HG03045 (cell line): ENCODE results near the gene LTBP4.
"Not testable (repeated sequence)": the region's sequence is repeated elsewhere in the genome, so short reads cannot be mapped to it uniquely, and the experiment has no call there.

Experiments
- ATAC-seq: cut with Tn5 transposase; IDR thresholded peaks from one replicate; pipeline ENCODE4 v1.9.1; 2021; ENCODE audit warnings: mild to moderate bottlenecking, moderate library complexity; ENCODE audit not compliant: unreplicated experiment

LTBP4 gene

DNA sequence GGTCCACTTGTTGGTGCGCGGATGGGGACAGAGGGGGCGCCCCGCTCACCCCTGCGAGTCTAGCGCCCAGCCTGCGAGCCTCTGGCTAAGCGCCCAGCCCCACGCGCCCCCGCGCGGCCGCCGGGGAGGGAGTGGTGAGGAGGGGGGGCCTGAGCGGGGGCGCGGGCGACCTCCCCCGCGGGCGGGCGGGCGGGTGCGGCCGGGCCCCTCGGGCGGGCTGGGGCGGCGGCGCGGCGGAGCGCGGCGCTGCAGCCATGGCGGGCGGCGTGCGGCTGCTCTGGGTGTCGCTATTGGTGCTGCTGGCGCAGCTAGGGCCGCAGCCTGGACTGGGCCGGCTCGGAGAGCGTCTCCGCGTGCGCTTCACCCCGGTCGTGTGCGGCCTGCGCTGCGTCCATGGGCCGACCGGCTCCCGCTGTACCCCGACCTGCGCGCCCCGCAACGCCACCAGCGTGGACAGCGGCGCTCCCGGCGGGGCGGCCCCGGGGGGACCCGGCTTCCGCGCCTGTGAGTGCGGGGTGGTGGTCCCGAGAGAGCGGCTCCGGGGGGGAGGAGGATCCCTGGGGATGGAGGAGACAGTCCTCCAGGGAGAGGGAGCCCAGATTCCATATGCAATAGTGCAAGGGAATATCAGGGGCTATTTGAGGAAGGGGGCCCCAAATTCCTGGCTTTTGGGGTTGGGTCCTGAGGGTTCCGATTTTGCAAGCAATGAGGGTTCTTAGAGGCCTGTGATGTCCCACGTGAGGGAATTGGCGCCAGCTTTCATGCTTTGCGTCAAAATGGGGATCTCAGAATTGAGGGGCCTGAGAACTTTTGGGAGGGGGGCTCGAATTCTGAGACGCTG lies at the start of gene LTBP4:
Gene LTBP4 (plus strand): TSS at position 236 of the 841 bp plus-strand sequence. CDS start 19 bp downstream, at position 255.
- ATAC-seq: no peak

DNA sequence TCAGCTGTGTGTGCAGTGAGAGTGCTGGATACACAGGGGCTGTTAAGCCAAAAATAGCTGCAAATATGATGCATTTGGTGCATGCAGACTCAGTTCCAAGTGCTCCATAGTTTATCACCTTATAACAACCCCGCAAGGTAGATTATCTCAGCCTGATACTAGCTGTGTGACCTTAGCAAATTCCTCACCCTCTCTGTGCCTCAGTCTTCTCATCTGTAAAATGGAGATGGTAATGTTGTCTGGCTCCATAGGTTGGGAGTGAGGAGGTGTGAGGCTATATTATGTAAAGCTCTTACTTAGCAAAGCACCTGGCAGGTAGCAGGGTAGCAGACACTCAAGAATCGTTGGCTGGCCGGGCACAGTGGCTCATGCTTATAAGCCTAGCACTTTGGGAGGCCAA lies 48.3 kb upstream of the LTBP4 start:
- ATAC-seq: no peak

DNA sequence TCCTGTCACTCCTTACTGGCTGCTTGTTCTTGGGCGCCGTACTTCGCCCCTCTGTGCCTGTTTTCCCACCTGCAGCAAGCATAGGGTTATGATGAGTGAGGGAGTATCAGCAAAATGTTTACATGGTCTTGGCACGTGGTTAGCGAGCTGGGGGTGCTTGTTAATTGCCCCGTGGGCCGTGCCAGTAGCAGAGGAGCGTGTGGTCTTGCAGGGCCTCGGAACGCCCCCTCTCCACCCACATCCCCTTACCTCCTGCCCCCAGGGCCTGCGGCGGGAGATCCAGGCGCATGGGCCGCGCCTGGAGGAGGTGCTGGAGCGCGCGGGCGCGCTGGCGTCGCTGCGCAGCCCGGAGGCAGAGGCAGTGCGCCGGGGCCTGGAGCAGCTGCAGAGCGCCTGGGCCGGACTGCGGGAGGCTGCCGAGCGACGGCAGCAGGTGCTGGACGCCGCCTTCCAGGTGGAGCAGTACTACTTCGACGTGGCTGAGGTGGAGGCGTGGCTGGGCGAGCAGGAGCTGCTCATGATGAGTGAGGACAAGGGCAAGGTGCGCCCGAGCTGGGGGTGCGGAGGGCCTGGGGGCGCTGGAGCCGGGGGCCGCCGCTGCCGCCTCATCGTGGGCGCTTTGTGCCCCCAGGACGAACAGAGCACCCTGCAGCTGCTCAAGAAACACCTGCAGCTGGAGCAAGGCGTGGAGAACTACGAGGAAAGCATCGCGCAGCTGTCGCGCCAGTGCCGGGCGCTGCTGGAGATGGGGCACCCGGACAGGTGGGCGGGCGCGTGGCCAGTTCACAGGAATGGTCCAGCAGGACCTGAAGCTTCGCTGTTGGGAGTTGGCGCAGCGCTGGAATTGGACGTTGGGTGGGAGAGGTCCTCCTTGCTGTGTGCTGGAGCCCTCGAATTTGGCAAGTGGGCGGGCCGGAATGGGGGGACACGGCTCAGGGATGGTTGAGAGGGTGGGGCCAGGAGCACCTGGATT lies 47.0 kb upstream of the LTBP4 start:
- ATAC-seq: no peak

DNA sequence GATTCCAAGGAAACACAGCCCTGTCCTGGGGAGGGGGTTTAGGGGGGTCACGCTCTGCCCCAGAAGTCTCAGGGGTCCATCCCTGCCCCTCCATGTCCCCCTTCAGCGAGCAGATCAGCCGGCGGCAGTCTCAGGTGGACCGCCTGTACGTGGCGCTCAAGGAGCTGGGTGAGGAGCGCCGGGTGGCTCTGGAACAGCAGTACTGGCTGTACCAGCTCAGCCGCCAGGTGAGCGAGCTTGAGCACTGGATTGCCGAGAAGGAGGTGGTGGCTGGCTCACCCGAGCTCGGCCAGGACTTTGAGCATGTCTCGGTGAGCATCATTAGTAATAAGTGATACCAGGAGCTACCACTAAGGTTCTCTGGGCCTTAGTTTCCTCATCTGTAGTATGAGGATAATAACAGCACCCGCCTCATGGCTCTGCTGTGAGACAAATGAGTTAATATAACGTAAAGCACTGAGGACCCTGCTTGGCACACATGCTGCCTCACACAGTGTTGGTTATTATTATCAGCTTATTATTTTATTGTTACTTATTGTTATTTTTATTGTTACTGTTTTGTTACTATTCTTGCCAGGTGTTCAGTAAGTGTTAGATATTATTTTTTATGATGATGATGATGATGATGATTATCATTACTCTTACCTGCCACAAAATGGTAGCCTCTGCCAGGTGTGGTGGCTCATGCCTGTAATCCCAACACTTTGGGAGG lies 45.0 kb upstream of the LTBP4 start:
- no peak for ATAC-seq

GRCh38 chr19:40556953-40557530 lies 44.1 kb upstream of the LTBP4 start:
- no peak for ATAC-seq

GRCh38 chr19:40559394-40559793 lies 41.8 kb upstream of the LTBP4 start:
- no peak for ATAC-seq

DNA sequence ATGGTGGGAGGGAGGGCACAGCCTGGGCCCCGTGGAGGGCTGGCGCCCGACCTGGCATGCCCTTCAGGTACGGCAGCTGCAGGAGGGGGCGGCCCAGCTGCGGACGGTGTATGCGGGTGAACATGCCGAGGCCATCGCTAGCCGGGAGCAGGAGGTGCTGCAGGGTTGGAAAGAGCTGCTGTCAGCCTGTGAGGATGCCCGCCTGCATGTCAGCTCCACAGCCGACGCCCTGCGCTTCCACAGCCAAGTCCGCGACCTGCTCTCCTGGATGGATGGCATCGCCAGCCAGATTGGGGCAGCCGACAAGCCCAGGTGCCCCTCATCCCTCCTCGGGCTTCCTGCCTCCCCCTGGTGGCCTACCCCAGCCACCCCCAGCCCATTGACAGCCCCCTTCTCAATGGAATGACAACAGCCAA lies 41.1 kb upstream of the LTBP4 start:
- no peak for ATAC-seq

GRCh38 chr19:40561947-40562346 lies 39.2 kb upstream of the LTBP4 start:
- ATAC-seq: no peak

- not testable (repeated sequence) for ATAC-seq
Observed at GRCh38 chr19:40564535-40564934, 36.6 kb upstream of the LTBP4 start.

DNA sequence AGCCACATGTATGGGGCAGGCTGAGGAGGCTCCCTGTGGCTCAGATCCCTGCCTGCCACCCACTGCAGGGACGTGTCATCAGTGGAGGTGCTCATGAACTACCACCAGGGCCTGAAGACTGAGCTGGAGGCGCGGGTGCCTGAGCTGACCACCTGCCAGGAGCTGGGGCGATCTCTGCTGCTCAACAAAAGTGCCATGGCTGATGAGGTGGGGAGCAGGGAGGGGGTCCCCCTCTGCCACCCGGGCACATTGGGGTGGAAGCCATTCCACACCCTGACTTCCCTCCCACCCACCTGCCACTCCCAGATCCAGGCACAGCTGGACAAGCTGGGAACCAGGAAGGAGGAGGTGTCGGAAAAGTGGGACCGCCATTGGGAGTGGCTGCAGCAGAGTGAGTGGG lies 35.8 kb upstream of the LTBP4 start:
- ATAC-seq: no peak

- no peak for ATAC-seq
Observed at GRCh38 chr19:40565910-40566495, 35.2 kb upstream of the LTBP4 start.

GRCh38 chr19:40567040-40567749 lies 34.0 kb upstream of the LTBP4 start:
- no peak for ATAC-seq

GRCh38 chr19:40567750-40568494 lies 33.2 kb upstream of the LTBP4 start:
- ATAC-seq: no peak

GRCh38 chr19:40570313-40571004 lies 30.7 kb upstream of the LTBP4 start:
- peak; percentile 78 for ATAC-seq

DNA sequence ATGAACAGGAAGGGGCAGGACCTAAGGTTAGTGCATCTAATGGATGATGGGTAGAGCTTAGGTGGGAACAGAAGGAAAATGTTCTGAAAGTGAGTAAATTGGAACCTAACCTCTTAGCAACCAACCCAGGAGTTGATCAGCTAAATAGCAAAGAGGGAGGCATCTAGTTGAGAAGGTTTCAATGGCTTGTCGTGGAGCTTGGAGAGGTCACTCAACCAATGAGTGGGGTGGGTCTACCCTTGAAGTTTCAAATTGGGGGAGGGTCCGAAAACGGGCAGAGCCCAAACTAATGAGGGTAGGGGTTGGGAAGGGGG lies 30.2 kb upstream of the LTBP4 start:
- no peak for ATAC-seq

DNA sequence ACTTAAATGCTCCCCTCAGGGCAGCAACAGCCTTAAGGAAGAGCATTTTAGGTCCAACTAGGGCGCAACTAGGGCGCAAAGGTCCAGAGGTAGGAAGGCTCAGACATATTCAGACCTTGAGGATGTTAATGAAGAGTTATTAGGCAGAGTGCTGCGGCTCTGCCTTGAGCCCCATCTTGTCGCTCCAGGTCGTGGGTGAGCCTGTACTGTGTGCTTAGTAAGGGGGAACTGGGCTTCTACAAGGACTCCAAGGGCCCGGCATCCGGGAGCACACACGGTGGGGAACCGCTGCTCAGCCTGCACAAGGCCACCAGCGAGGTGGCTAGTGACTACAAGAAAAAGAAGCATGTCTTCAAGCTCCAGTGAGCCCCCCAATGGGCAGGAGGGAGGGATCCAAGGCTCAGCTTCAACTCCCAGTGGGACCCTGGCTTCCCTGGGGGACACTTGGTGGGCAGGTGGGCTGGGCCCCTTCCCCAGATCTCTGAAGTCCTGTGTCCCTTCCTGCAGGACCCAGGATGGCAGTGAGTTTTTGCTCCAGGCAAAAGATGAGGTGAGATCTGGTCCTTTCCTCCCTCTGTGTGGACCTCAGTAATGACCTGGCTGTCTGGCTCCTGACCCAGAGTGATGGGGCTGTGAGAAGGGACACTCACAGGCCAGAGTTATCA lies 29.2 kb upstream of the LTBP4 start:
- no peak for ATAC-seq

DNA sequence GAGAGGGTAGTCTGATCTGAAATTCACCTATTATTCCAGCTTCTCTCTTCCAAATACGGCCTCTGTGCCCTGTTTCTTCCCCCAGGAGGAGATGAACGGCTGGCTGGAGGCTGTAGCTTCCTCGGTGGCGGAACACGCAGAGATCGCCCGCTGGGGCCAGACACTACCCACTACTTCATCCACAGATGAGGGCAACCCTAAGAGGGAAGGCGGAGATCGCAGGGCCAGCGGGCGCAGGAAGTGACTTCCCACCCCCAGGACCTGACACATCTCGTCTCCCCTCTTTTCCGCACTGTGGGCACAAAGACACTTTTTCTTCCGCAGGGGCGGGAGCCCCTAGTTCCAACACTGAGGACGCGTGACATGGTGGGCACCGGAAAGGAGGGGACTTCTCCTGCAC lies 25.8 kb upstream of the LTBP4 start:
- ATAC-seq: no peak

GRCh38 chr19:40576151-40576584 lies 25.0 kb upstream of the LTBP4 start:
- ATAC-seq: no peak
